ENCODE measurements around the gene TRPM3.

DNA sequence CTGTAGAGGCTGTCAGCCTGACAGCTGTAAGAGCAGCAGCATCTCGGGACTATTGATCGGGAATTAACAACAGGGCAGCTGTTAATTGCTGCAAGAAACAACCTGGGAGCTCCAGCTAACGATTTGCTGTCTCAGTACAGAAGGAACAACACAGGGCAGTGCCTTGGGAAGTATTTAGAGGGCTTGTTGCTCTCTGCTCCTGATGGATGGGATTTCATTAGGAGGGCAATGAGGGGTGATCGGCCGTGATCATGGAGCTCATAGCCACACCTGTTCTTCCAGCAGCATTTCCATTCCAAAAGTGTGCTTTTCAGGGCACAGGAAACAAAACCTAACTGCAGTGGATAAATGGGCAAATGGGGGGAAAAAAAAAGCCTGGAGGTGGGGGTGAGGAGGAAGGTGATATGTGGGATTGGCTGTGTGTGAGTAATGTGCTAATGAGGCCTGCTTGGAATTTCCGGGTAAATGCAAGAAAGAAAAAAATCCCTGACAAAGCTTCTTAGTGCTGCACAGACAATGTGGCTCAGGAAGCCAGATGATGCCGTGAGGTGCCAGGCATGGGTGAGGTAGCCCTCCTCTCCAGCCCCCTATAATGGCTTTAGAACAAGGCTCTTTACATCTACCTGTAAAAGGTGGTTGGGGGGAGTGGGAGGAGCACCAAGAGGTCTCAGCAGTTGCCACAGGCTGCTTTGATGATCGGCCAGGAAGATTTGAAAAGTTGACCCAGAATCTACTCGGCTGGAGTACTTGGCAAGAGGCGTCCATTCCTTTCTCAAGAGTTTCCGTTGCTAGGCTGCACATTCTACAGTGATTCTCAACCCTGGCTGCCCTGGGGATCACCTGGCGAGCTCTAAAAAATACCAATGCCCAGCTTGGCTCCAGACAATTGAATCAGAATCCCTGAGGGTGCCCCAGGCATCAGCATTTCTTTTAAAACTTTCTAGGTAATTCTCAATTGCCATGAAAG, 567.4 kb downstream of the TRPM3 start:
- TF ChIP-seq, protein P1, sequence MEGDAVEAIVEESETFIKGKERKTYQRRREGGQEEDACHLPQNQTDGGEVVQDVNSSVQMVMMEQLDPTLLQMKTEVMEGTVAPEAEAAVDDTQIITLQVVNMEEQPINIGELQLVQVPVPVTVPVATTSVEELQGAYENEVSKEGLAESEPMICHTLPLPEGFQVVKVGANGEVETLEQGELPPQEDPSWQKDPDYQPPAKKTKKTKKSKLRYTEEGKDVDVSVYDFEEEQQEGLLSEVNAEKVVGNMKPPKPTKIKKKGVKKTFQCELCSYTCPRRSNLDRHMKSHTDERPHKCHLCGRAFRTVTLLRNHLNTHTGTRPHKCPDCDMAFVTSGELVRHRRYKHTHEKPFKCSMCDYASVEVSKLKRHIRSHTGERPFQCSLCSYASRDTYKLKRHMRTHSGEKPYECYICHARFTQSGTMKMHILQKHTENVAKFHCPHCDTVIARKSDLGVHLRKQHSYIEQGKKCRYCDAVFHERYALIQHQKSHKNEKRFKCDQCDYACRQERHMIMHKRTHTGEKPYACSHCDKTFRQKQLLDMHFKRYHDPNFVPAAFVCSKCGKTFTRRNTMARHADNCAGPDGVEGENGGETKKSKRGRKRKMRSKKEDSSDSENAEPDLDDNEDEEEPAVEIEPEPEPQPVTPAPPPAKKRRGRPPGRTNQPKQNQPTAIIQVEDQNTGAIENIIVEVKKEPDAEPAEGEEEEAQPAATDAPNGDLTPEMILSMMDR (IDR thresholded peaks at IDR 0.05), result no peak
- no peak for TF ChIP-seq EP300 (IDR thresholded peaks at IDR 0.05)
